UCSD-AML1 (cell line): ENCODE data around the gene SFR1.

Experiments
- DNase-seq: peaks from one replicate; lab custom pipeline; 2025; ENCODE audit not compliant: unreplicated experiment; lab: John Stamatoyannopoulos, UW

The SFR1 gene, protein sequence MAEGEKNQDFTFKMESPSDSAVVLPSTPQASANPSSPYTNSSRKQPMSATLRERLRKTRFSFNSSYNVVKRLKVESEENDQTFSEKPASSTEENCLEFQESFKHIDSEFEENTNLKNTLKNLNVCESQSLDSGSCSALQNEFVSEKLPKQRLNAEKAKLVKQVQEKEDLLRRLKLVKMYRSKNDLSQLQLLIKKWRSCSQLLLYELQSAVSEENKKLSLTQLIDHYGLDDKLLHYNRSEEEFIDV

DNA sequence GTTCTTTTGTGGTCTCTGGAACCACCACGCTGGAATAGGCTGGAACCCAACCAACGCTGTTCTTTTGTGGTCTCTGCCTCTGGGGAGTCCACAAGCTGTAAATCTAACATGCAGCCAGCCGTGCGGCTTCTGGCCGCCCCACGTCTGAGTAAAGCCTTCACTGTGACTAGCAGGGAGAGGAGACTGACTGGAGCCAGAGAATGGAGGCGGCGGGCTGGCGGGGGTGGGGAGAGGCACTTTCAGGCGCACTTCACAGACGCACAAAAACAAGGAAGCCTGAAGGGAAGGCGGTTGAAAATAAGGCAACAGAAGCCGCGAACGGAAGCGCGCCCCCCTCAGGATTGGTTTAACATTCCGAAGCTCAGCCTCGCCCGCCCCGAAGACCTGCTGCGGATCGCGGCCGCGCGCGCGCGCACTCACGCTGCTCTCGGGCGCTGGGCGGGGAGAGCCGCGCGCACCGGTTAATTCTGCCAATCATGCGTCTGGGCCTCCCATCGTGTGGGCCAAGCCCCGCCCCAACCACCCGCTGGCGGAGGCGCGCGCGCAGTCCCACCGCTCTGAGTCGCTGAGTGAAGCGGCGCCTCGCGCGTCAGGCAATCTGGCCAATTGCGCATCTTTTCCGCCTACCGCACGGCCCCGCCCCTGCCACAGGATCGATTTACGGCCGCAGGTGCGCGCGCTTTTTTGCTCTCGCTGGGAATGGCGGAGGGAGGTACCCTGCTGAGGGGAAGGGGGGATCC, at the start of gene SFR1:
TSS of gene SFR1 (plus strand) at position 687 of the 740 bp plus-strand sequence. CDS start at position 700, 13 bp downstream.
- peak; percentile 100 for DNase-seq

DNA sequence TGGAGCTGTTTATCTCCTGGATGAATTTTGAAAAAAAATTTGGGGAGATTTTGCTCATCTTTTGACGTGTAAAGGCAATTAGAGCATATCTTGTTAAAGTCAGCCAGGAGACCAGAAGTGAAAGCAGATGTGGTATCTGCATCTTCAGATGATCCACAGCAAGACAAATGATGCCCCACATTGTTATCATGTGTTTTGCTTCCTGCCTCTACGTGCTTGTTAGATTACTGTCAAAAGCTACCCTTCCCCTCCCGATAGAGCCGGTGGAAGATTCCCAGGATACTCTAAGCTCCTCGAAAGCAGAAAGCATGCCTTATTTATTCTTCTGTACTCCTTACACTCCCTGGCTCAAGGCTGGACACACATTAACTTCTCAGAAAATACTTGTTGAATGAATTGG, 49.2 kb upstream of the SFR1 start:
- no peak for DNase-seq

DNA sequence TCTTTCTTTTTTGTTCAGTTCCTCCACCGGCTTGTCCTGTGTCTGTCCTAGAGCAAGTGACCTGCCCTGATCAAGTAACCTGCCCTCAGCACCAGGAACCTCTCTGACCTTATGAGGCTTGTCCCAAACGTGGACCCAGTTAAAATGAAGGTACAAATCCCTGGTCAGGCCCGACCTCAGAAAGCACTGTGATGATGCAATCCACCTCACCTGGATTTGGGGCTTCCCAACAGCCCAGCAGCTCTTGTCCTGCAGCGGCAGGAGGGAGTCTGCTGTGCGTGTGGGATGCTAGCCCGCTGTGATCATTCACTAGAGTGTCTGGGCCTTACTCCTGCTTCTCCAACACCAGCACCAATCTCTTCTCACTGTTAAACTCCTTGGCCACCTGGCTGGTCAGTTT, 47.5 kb upstream of the SFR1 start:
- no peak for DNase-seq

DNA sequence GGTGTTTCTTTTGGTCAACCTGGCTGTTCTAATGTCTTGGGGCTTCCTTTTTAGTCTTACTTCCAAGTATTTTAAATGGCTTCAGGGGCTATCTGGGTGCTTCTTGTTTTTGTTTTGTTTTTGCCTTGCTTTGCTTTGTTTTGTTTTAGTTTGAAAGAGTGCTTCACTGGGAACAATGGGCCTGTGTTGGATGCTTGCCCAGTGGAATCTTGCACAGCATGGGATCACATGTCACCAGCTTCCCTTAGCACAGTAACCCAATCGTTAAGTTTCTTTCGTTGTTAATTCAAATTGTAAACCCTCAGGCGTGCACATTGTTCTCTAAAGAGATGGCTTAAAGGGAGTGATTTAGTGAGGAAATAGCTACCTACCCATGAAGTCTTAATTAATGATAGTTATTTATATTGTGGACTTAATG, 45.2 kb upstream of the SFR1 start:
- no peak for DNase-seq

DNA sequence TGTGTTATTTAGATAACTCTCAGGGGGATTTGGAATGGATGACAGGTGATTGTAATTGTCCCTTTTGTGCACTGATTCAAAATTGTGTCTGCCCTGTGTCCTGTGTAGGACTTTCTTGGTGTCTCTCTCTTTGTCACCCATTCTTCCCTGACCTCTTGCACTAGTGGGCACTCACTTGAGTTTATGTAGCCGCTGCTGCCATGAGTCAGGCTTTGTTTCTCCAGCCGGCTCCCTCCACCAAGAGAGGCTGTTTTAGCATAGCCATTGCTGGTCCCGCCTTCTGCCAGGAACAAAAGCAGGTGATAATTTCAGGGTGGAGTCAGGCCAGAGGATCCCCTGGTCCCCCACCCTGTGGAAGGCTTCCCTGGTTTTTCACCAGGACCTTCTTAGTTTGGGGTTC, 44.7 kb upstream of the SFR1 start:
- DNase-seq = no peak

DNA sequence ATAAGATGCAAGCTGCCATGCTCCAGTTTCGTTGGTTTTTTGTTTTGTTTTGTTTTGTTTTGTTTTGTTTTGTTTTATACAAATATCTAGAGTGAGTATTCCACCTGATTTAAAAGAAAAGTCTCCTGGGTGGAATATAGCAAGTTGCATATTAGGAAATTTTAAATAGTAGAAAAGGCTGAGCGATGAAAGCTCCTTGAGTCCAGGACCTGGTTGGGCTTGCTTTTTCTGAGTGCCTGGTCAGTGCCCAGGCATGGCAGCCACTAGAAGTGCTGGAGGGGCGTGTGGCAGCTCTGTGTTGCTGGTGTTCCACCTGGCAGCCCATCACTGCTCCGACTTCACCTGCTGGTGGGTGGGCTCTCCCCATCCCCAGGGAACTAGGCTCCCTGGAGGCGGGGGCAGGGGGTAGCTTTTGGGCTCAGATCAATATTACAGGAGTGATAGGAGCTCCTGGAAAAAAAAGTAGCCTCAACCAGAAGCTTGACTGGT, 44.3 kb upstream of the SFR1 start:
- no peak for DNase-seq

DNA sequence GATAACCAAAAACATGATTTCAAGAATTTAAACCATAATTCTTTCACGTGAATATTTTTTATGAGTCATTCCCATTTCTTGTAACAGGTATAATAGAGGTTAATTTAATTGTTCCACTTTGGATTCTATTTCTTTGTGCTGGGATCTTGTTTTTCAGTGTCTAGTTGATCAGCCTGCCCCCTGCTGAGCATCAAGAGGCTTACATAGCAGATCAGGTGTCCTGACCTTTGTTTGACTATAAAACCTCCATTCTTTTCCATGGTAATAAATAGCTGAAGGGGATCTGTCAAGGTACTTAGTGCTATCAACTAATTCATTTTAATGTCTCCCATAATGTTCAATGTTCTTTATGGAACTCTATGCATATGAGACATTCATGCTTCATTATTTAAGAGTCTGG, 41.2 kb upstream of the SFR1 start:
- no peak for DNase-seq

DNA sequence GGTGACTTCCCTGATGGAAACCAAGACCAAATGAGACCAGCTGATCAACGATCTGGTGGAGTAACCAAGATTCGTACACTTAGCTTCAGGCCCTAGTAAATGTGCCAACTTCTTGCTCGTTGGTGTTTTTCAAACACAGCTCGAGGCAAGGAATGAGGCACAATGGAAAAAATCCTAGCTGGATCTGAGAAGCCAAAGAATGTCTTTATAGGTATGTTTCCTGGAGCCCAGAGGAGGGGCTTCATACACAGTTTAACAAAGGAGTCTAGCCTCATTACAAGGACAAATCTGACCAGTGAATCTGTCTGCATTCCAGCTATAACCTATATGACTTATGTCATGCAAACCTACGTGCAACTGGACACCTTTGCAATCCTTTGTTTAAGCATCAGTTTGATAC, 40.0 kb upstream of the SFR1 start:
- no peak for DNase-seq

DNA sequence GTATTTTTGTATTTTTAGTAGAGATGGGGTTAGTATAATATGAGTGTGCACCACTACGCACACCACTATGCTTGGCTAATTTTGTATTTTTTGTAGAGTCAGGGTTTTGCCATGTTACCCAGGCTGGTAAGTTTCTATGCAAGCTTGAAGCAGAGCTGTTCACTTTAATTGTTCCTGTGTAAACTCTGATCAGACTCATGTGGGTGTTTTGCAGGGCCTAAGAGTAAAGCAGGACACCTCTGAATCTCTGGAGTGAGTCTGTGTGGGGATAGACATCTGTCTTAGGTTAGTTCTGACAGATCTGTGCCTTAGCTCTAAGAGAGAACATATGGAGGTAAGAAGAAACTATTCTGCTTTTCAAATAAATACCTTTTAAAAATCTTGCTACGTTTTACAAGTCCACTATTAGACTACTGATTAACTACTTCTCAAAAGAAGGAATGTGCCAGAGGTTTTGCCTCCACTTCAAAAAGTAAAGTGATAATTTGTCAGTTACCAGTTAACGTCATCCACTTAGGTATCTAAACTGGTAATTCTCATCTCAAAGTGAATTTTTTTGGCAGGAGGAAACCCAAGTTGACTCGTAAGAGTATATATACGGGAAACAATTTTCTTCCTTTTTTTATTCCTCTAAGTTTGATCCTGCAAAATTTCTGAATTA, 37.4 kb upstream of the SFR1 start:
- DNase-seq = no peak

DNA sequence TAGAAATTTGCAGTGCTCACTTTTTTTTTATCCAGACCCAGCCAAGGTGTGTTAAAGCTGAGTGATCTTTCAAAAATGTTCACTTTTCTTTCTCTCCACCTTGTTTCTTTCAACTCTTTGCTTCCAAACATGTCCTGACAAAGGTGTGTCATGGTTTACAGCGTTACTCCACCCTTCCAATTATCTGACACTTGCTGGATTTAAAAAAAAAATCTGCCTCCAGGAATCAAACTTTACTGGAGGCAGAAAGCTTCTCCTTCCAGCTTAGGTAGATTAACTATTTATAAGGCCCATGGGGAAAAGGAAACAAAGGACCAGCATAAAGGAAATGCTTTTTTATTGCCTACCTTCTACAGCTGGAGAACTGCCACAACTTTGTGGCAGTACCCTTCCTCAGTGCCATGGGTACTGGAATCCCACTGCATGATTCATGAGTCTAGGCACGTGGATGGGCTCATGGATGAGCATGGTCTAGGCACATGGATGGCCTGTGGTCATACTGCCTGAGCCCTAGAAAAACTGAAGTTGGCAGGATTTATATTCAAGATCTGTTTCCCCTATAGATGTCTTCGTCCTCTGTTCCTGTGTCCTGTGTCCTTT, 36.1 kb upstream of the SFR1 start, which contains the start of gene COL17A1:
TSS of gene COL17A1 (minus strand) at position 80 of the 600 bp plus-strand sequence. CDS start 5,207 bp downstream, outside the sequence.
- DNase-seq = no peak

DNA sequence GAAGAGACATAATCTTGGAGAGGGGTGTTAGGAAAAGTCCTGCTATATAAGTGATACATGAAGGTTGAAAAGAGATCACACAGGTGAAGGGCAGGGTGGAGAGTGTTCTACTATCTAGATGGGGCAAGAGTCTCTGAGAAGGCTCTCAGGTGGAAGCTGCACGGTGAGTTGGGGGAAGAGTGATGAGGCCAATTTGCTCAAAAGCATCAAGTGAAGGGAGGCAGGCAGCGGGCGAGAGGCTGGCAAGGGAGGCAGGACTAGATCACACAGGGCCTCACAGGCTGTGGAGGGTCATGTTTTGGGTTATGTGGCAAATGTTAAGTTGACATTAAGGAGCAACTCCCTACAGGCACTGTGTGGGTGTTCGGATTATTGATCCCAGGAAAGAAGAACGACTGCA, 33.7 kb upstream of the SFR1 start:
- DNase-seq = no peak

DNA sequence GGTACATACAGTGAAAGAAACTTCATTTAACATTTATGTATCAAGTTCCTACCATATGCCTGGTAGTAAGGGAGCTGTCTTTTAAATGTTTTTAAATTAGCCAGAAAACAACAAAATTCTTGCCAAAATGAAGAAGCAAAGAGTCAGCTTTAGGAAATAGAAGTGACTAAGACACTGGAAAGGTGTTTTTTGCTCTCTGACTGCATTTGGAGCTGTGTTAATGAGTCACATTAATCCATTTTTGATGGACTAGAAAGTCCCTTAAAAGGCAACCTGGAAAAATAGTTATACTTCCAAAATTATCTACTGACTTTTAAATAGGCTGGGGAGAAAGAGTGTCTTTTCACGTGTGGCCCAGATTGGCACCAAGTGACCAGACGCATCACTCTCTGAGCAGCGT, 32.4 kb upstream of the SFR1 start:
- no peak for DNase-seq

DNA sequence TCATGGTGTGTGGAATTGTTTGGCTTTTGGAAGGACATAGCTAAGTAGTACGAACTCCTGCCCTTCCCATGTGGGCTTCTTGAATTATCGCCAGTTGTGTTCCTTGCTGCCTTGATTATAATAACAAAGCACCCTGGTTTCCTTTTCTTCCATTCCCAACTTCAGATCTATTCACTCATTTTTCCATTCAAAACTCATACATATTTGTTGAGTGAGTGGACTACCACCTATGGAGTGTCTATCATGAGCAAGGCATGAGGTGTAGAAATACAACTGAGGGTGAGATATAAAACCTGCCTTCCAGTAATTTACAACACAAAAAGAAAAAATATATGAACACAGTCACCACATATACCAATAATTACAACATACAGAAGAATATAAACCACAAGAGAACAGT, 31.4 kb upstream of the SFR1 start:
- no peak for DNase-seq

DNA sequence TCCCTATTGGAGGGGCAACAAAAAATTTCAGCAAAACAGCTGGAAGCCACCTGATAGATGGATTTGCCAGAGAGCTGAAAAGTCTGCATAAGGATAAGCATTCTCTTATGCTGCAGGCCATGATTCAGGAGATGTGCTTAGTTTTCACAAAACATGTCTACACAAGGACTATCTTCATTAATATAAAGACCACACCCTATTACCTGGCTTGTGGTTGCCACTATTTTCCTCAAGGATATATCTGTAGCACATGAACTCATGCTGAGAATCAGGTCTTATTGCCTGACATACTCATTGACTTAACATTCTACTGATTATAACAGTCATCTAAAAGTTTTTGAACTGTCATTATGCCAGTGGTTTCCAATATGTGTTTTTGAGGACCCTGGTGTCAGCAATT, 29.2 kb upstream of the SFR1 start:
- DNase-seq = no peak

DNA sequence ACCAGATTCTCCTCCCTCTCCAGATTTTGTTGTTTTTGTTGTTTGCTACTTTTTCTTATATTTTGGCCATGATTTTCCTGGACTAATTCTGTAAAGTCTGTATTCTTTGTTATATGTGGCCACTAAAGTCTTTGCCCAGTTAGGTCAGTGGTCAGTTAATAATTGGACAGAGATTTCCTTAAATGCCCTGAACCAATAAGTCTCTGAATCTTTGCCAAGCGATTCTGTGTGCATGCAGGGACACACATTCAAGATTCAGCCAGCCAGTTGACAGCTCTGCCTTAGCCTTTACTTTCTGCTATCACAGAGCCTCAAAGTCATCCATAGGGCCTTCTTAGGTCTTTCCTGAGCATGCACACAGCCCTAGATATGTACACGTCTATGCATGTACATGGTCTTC, 25.3 kb upstream of the SFR1 start:
- DNase-seq = no peak

DNA sequence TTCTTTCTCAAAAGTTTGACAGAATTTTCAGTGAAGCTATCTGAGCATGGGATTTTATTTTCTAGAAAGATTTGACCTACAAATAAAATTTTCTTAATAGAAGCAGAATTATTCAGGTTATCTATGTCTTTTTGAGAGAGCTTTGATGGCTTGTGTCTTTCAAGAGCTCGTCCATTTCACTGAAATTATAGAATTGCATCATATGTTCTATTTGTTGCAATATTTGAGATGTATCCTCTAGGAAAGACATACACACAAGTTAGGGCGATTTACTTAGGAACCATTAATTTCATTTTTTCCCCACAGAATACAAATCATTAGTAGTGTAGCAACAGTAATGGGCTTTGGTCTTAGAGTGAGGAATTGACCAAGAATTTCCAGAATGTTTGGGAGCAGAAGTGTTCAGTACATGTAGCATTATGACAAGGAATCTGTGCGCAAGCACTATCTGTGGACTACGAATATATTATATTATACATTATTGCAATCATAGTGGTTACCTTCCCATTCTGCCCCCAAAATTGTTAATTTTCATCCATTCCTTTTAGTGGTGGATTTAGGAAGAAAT, 23.5 kb upstream of the SFR1 start:
- no peak for DNase-seq

DNA sequence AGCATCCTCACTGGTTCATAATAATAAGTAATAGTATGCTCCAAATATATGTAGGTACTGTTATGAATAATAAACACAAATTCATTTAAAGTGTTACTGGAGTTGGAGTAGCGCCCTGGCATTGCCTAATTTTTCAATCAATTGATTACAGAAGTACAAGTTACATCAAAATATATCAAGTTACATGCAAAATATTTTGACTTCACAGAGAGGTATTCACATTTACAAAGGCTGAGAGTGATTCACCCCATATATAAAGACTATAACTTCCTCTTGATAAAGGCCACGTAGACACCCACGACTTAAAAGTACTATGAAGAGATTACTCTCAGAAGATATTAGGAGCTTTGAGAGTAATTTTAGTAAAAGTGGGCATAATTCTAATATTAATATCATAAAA, 22.7 kb upstream of the SFR1 start:
- no peak for DNase-seq

DNA sequence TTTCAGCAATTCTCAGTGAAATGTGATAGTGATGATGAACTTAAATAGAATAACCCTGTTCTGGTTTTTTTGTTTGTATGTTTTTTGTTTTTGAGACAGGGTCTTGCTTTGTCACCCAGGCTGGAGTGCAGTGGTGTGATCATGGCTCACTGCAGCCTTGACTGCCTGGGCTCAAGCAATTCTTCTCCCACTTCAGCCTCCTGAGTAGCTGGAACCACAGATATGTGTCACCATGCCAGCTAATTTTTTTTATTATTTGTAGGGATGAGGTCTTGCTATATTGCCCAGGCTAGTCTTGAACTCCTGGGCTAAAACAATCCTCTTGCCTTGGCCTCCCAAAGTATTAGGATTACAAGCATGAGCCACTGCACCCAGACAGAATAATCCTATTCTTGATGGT, 22.0 kb upstream of the SFR1 start:
- no peak for DNase-seq

DNA sequence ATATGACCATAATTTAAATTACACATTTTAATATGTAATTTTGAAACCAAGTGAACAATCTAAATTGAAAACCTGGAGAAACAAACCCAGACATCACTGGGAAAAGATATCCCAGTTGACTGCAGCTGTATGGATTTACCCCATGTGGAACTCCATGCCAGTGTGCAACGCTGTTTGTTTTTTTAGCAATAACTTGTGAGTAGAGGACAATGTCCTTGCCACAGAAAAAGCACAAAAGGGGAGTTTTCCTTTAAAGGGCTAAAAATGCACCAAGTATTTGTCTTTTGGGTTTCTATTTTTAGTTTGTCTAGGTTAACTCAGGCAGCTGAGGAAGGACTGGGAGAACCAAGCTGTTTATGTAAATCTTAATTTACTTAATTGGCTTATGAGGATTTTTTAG, 21.2 kb upstream of the SFR1 start:
- no peak for DNase-seq

DNA sequence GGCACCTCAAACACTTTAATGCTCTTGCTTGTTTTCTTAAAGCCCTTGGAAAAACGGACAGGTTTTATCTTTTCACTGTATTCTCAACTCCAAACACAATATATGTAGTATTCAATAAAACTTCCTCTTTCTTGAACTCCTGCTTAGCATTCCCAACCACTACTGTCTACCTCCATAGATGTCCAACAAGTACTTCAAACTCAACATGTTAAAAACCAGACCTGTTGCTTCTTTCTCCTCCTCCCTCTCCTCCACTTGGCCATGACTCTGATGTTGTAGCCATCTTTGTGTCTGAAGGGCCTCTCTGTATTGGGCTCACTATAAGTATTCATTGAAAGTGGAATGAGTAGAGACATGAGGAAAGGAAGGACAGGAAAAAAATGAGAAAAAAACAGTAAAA, 20.1 kb upstream of the SFR1 start:
- no peak for DNase-seq

DNA sequence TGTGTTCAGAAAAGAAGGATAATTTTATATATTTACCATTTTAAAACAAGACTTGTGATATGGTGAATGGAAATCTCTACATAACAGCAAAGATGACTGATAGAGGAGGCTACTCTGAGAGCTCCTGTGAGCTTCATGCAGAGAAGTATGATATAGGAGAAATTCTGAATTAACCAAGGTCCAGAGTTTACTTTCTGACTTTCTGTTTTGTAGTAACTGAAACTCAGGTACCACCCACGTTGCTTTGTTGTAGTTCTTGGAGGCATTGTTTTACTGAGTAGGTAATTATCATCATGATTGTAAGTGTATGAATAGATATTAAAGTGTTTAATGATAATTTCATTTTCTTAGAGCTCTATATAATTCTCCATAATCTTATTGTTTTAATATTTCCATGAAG, 18.0 kb upstream of the SFR1 start:
- no peak for DNase-seq
